Measurements from ENCODE around the gene SLC18A3.

DNA sequence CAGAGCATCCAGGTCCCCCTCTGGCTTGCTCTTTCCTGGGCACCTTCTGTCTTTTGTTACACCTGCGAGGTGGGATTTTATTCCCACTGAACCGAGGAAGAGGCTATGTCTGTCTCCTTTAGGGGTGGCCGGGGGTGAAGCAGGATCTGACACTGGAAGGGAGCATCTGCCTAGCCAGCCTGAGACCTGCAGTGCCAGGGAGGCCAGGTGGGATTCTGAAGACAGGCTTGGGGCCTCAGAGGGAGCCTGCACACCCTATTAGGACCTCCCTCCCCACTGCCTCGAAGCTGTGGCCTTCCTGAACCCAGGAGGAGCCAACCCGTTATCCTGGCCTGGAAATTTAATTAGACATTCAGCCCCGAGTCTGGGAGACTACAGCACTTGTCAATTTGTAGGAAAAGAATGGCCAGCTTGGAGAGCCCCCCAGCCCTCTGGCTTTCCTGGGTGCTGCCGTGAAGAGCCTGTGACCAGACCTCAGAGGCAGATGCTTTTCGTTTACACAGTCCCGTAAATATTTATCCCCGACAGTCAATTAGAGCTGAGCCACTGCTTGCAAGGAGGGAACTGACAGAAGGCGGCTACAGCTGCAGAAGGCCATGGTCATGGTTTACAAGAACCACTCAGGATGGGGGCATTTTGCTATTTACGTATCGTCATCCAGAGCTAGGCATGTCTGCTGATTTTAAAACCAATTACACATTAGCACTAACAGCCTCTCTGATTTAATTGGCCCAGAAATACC, 23.4 kb downstream of the SLC18A3 start:
- TF ChIP-seq POLR2A (IDR thresholded peaks at IDR 0.05): no peak
- TF ChIP-seq, protein P1, sequence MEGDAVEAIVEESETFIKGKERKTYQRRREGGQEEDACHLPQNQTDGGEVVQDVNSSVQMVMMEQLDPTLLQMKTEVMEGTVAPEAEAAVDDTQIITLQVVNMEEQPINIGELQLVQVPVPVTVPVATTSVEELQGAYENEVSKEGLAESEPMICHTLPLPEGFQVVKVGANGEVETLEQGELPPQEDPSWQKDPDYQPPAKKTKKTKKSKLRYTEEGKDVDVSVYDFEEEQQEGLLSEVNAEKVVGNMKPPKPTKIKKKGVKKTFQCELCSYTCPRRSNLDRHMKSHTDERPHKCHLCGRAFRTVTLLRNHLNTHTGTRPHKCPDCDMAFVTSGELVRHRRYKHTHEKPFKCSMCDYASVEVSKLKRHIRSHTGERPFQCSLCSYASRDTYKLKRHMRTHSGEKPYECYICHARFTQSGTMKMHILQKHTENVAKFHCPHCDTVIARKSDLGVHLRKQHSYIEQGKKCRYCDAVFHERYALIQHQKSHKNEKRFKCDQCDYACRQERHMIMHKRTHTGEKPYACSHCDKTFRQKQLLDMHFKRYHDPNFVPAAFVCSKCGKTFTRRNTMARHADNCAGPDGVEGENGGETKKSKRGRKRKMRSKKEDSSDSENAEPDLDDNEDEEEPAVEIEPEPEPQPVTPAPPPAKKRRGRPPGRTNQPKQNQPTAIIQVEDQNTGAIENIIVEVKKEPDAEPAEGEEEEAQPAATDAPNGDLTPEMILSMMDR (IDR thresholded peaks at IDR 0.05): no peak
- no peak for TF ChIP-seq POLR2AphosphoS5 (IDR thresholded peaks at IDR 0.05)

Data from breast epithelium (tissue), 3 donors.